GM21360 (cell line): ENCODE results near the gene HACE1.
"Not testable (repeated sequence)": the region's sequence is repeated elsewhere in the genome, so short reads cannot be mapped to it uniquely, and the experiment has no call there.

Experiments
- ATAC-seq: cut with Tn5 transposase; IDR thresholded peaks from one replicate; pipeline ENCODE4 v1.9.1; 2021; ENCODE audit warnings: mild to moderate bottlenecking, moderate library complexity; ENCODE audit not compliant: unreplicated experiment

The HACE1 gene

GRCh38 chr6:104829183-104829958, 30.3 kb downstream of the HACE1 start:
- ATAC-seq, result no peak

GRCh38 chr6:104828478-104828877, 31.2 kb downstream of the HACE1 start:
- ATAC-seq, result no peak

DNA sequence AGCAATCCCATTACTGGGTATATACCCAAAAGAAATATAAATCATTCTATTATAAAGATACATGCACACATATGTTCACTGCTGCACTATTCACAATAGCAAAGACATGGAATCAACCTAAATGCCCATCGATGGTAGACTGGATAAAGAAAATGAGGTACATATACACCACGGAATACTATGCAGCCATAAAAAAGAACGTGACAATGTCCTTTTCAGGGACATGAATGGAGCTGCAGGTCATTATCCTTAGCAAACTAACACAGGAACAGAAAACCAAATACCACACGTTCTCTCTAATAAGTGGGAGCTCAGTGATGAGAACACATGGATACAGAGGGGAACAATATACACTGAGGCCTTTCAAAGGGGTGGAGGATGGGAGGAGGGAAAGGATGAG, 38.9 kb downstream of the HACE1 start:
- not testable (repeated sequence) for ATAC-seq

DNA sequence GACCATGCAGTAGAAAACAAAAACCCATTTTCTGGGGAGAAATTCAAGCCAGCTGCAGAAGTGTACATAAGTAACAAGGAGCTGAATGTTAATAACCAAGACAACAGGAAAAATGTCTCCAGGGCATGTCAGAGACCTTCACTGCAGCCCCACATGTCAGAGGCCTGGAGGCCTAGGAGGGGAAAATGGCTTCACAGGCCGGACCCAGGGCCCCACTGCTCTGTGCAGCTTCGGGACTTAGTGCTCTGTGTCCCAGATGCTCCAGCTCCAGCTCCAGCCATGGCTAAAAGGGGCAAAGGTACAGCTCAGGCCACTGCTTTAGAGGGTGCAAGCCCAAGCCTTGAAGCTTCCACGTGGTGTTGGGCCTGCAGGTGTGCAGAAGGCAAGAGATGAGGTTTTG, 43.6 kb downstream of the HACE1 start:
- no peak for ATAC-seq

DNA sequence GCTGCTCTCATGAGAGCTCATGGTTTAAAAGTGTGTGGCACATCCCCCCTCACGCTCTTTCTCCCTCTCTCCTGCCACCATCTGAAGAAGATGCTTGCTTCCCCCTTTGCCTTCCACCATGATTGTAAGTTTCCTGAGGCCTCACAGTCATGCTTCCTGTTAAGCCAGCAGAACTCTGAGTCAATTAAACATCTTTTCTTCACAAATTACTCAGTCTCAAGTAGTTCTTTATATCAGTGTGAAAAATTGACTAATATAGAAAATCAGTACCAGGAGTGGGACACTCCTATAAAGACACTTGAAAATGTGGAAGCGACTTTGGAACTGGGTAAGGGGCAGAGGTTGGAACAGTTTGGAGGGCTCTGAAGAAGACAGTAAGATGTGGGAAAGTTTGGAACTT, 45.0 kb downstream of the HACE1 start:
- ATAC-seq, result no peak

DNA sequence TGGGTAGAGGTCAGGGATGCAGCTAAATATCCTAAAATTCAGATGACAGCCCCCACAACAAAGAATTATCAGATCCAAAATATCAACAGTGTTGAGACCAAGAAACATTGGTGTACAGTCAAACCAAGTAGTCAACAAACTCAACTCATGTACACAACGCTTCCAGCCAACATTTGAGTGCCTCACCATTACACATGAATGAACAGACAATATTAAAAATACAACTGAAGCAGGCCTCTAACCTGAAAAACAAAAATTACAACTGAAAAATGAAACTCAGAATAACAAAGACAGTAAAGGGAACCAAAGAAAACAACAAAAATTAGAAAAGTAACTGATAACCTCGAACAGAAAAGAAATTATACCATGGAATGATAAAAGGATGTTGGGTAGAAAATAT, 46.2 kb downstream of the HACE1 start:
- peak; percentile 69 for ATAC-seq

- no peak for ATAC-seq
Measured at GRCh38 chr6:104809116-104809515, 50.6 kb downstream of the HACE1 start.

DNA sequence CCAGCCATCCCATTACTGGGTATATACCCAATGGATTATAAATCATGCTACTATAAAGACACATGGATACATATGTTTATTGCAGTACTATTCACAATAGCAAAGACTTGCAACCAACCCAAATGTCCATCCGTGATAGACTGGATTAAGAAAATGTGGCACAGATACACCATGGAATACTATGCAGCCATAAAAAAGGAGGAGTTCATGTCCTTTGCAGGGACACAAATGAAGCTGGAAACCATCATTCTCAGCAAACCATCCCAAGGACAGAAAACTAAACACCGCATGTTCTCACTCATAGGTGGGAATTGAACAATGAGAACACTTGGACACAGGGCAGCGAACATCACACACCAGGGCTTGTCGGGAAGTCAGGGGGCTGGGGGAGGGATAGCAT, 54.4 kb downstream of the HACE1 start:
- ATAC-seq, result not testable (repeated sequence)

DNA sequence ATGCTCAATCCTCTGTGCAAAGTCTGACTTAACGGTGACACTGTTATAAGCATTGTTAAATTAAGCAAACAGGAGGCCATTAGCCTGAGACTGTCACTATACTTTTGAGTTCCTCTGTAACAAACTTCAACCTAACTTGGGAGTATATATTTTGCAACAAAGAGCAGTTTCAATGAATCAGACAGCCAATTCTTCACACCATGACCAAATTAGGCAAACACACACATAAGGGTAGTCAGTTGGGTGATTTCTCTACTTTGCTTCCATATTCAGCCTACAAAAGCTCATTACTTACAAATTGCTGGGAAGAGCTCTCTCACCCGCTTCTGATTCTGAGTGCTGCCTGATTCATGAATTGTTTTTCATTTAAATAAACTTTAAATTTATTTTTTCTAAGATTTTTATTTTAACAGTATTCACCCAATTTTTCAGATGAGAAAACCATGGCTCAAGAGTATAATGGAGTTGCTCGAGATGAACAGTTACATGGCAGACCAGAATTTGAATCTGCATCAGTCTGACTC, 60.5 kb downstream of the HACE1 start:
- ATAC-seq, result no peak

- ATAC-seq, result no peak
Measured at GRCh38 chr6:104796031-104796785, 63.5 kb downstream of the HACE1 start.

- ATAC-seq, result no peak
Measured at GRCh38 chr6:104795363-104795762, 64.4 kb downstream of the HACE1 start.

DNA sequence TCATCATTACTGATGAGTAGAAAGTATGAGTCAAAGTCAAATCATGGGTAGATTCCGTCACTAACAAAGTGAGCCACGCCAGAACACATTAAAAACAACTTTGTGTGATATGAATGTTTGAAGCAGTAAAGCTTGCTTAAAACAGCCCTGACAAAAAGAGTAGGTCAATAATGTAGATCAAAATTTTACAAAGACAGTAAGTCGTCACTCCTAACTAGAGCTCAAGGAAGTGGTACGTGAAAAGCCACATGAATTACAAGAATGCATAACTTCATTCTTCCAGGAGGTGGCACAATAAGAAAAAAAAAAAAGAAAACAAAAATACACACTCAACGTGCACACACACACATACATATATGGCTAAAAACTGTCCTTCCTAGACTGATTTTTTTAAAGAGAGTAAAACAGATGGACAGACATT, 69.9 kb downstream of the HACE1 start:
- peak; percentile 92 for ATAC-seq

DNA sequence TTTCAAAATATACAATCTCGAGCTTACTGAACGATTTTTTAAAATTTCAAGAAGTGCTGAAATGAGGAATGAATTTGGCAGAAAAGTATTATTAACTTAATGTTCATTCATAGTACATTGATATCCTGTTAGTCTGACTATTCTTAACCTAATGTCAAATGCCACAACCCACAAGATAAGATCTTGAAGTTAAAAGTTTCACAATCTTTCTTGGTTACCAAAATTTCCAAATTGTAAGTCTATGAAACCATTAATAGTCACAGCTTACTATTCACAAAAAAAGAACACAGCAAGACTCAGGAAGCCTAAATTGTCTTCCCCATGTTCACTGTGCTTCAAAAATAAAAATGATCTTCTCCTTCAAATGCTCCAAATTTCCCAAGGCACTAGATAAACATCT, 71.3 kb downstream of the HACE1 start:
- no peak for ATAC-seq

- ATAC-seq, result no peak
Measured at GRCh38 chr6:104787305-104787704, 72.4 kb downstream of the HACE1 start.

DNA sequence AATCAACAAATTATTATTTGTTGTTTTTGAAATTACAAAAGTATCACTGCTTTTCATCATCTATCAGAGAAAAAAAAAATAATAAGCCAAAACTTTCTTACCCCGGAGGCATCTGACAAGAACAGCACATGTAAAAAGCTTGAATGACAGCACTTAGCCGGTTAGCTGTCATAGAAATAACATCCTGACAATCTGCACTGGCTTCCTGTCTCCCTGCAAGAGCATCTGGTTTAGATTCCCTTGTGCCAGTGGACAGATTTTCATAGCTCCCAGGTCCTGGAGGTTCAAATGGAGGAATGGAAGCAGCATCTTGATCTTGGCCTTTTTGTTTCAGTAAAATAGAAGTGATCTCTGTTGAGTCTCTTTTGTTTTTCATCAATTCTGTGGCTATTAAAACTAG, 74.8 kb downstream of the HACE1 start:
- ATAC-seq, result no peak

DNA sequence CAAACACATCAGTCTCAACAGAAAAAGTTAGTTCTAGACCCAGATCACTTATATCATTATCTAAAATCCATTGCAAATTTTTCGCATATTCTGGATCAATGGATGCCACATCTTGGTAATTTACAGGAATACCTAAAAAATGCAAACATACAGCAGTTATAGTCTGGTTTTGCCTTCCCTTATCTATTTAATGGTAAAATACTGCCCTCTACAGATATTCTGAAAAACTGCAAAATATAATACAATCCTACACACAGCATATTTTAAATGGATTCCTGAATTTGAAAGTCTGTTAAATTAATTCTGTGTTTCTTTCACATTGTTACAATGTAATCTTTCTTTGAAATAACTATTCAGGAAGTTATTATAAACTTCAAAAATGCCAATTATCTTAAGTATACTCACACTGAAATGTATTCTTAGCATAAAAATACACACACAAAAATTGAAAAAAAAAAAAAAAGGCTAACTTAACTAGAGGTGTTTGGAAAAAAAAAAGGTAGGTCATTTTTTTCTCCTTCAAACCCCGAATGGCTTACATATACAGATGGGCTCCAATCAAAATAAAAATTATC, 88.4 kb downstream of the HACE1 start:
- peak; percentile 90 for ATAC-seq

GRCh38 chr6:104768906-104769305, 90.8 kb downstream of the HACE1 start:
- ATAC-seq, result no peak

DNA sequence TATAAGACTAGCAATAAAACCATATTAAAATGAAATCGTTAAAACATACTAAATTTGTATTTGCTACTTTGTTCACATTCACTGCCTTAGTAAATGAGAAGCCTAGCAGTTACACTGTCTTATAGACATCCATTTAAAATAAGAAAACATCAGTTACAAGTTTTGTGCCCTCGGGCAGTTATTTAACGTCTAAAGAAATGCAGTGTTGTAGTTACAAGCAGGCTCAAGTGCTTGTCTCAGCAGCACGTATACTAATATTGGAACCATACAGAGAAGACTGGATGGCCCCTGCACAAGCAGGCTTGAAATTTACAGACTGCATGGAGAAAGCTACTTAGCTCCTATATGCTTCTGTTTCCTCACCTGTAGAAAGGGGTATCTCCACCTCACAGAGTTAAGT, 93.1 kb downstream of the HACE1 start:
- ATAC-seq, result no peak

GRCh38 chr6:104754788-104755409, 104.8 kb downstream of the HACE1 start:
- no peak for ATAC-seq

DNA sequence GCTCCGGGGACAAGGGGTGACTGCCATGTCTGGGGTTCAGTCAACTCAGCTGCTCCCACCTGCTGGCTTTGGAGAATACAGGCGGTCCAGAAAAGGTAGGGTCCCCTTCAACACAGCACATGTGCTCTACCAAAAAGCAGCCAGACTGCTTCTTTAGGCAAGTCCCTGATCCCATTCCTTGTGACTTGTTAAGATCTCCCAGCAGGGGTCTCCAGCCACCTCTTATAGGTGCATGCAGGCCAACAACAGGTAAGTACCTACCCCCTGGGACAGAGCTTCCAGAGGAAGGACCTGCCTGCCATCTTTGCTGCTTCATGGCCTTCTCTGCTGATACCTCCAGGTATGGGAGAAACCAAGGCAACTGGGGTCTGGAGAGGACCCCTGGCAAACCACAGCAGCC, 106.5 kb downstream of the HACE1 start:
- no peak for ATAC-seq

DNA sequence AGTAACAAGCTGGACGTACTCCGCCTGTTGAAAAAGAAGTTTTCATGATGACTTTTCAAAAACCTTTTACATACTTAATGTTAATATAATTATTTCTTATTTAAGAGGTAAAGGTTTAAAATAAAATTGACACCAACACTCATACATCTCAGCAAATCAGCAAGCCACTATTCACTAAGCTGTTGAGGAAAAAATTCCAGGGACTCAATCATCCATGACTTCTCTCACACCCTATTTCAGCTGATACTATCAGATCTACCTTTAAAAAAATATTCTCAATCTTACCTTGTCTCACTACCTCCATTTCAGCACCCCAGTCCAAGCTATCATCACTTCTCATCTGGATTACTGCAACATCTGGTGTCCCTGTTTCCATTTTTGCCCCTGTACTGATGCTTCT, 109.3 kb downstream of the HACE1 start:
- ATAC-seq, result no peak
